ENCODE data around the gene RGS18. TPM values are rescaled to one million over a fixed set of nuclear protein-coding genes. Genes with fewer than 3 reads are reported as not detected.

The RGS18 gene
- total RNA-seq, 4 donors from 2014 or later, result 0.47 to 3.8 (median 2.1) TPM

GRCh38 chr1:192235127-192235526 is 76.9 kb downstream of the RGS18 start:
- TF ChIP-seq EP300 (IDR thresholded peaks at IDR 0.05) (no peak), POLR2AphosphoS5 (IDR thresholded peaks at IDR 0.05) (no peak), POLR2A (IDR thresholded peaks at IDR 0.05) (no peak), CTCF (IDR thresholded peaks at IDR 0.05) (no peak)
- no peak overlapping the region for H3K27ac ChIP-seq
- H3K4me3 ChIP-seq, result no peak overlapping the region
- H3K4me1 ChIP-seq, result no peaks in the 10 kb centered on the region
- no peak for ATAC-seq
- no peaks in the 10 kb centered on the region for H3K9me3 ChIP-seq
- no peaks in the 10 kb centered on the region for H3K27me3 ChIP-seq
- no peaks in the 10 kb centered on the region for H3K36me3 ChIP-seq

Other genes with a start within 250 kb of the RGS18 start
- gene RGS21, start 158.5 kb downstream of the RGS18 start, total RNA-seq, result not detected

Data from gastroesophageal sphincter (tissue), 4 donors.